Endothelial cell of umbilical vein (primary cell): ENCODE measurements around the gene TIGD1. TPM values are rescaled to one million over a fixed set of nuclear protein-coding genes. Genes with fewer than 3 reads are reported as not detected.

Experiments
- BruUV-seq: library from RNA; stranded (reverse); fragments of 400-500 nt; replicated peaks from 2 replicates; lab custom pipeline; 2021; lab: Mats Ljungman, UMichigan
- CTCF ChIA-PET: fragments of 300-600, 350-600 bp; sonication (Branson Sonifier 250); formaldehyde crosslinking; loops from one replicate; lab custom pipeline; 2021; ENCODE audit warnings: antibody characterized with exemption, inconsistent platforms; lab: Charles Lee
- POLR2A ChIA-PET: fragments of 300-600, 350-600 bp; sonication (Branson Sonifier 250); formaldehyde crosslinking; loops from one replicate; lab custom pipeline; 2021; ENCODE audit warnings: antibody characterized with exemption, inconsistent platforms; lab: Charles Lee
- DNase-seq: peaks from one replicate; pipeline ENCODE4 v3.0.0-alpha.2; 2011; ENCODE audit warnings: low read depth, low spot score
- FAIRE-seq: peaks from 2 replicates; lab custom pipeline; 2011; peaks lifted over from hg19 to GRCh38; lab: Jason Lieb, UNC
- H2AFZ ChIP-seq: 2 replicates; pipeline ENCODE4 v1.6.0; 2012; ENCODE audit warnings: low read depth, low read length, control low read depth, inconsistent platforms
- H3K27ac ChIP-seq: 2 replicates; pipeline ENCODE4 v1.5.1; 2011; ENCODE audit warnings: low read depth, mild to moderate bottlenecking, control low read depth, low read length, moderate library complexity; ENCODE audit not compliant: insufficient read depth
- H3K27me3 ChIP-seq, 2 experiments: 2 replicates each; pipeline versions ENCODE4 v1.6.0 to v1.6.1; 2011; ENCODE audit warnings: low read length in 2 of 2, mixed read lengths in 1 of 2; ENCODE audit not compliant: control insufficient read depth in 2 of 2, insufficient read depth in 2 of 2
- H3K36me3 ChIP-seq, 2 experiments: 2 replicates in 1 of 2; 3 replicates in 1 of 2; pipeline ENCODE4 v1.5.1; 2011; ENCODE audit warnings: low read length in 2 of 2, mild to moderate bottlenecking in 1 of 2, moderate library complexity in 1 of 2; ENCODE audit not compliant: control insufficient read depth in 2 of 2, insufficient read depth in 2 of 2; ENCODE audit errors: extremely low read depth in 1 of 2
- H3K4me1 ChIP-seq: 3 replicates; pipeline ENCODE4 v1.5.1; 2011; ENCODE audit warnings: mild to moderate bottlenecking, low read length; ENCODE audit not compliant: control insufficient read depth, insufficient read depth; ENCODE audit errors: extremely low read depth
- H3K4me2 ChIP-seq: 2 replicates; pipeline ENCODE4 v1.6.1; 2011; ENCODE audit warnings: low read length, control low read depth, mixed read lengths; ENCODE audit not compliant: insufficient read depth
- H3K4me3 ChIP-seq, 3 experiments: fragments of 200-600 bp in 1 of 3; sonication (generic), shearing (Covaris generic) in 1 of 3; replicated peaks in 1 of 3; 2 replicates each; pipeline ENCODE4 v1.5.1; 2011 to 2016; ENCODE audit warnings: control low read depth in 3 of 3, low read length in 3 of 3, mild to moderate bottlenecking in 2 of 3, inconsistent platforms in 1 of 3, low read depth in 1 of 3, moderate library complexity in 1 of 3; ENCODE audit not compliant: insufficient read depth in 1 of 3
- H3K79me2 ChIP-seq: 2 replicates; pipeline ENCODE4 v1.6.0; 2012; ENCODE audit warnings: low read length, inconsistent platforms; ENCODE audit not compliant: control insufficient read depth, insufficient read depth
- H3K9ac ChIP-seq: replicated peaks from 2 replicates; pipeline ENCODE3; 2011; ENCODE audit warnings: low read length, control low read depth; ENCODE audit not compliant: insufficient read depth; ENCODE audit errors: extremely low read depth
- H3K9me1 ChIP-seq: replicated peaks from 3 replicates; pipeline ENCODE4 v1.6.0; 2011; ENCODE audit warnings: mild to moderate bottlenecking, low read length; ENCODE audit not compliant: control insufficient read depth, insufficient read depth; ENCODE audit errors: extremely low read depth
- H3K9me3 ChIP-seq: replicated peaks from 2 replicates; pipeline ENCODE4 v1.5.1; 2012; ENCODE audit warnings: low read length, inconsistent platforms; ENCODE audit not compliant: control insufficient read depth, insufficient read depth
- H4K20me1 ChIP-seq: replicated peaks from 2 replicates; pipeline ENCODE3; 2011; ENCODE audit warnings: mild to moderate bottlenecking, low read length; ENCODE audit not compliant: control insufficient read depth, insufficient read depth; ENCODE audit errors: extremely low read depth
- EZH2 ChIP-seq: IDR thresholded peaks from 2 replicates; pipeline ENCODE4 v1.6.1; 2012; ENCODE audit warnings: borderline replicate concordance, low read depth, mild to moderate bottlenecking, moderate library complexity, low read length, inconsistent platforms; ENCODE audit not compliant: severe bottlenecking
- FOS ChIP-seq: IDR thresholded peaks from 2 replicates; pipeline ENCODE4 v1.6.1; 2011; ENCODE audit warnings: mild to moderate bottlenecking, low read length, moderate library complexity, borderline replicate concordance; ENCODE audit not compliant: insufficient read depth
- GATA2 ChIP-seq: IDR thresholded peaks from 2 replicates; pipeline ENCODE4 v1.7.0; 2011; ENCODE audit warnings: low read depth, mild to moderate bottlenecking, moderate library complexity, mixed read lengths, low read length; ENCODE audit not compliant: insufficient read length, insufficient read depth
- JUN ChIP-seq: IDR thresholded peaks from 2 replicates; pipeline ENCODE4 v1.6.1; 2011; ENCODE audit warnings: borderline replicate concordance, low read depth; ENCODE audit not compliant: insufficient read length, insufficient read depth
- MYC ChIP-seq: IDR thresholded peaks from one replicate; pipeline ENCODE4 v1.6.1; 2011; ENCODE audit warnings: mild to moderate bottlenecking, low read depth, low read length
- POLR2AphosphoS5 ChIP-seq: IDR thresholded peaks from 2 replicates; pipeline ENCODE4 v1.6.1; 2012; ENCODE audit warnings: low read depth, mild to moderate bottlenecking, control low read depth, low read length, moderate library complexity; ENCODE audit not compliant: insufficient read depth
- dilution Hi-C: fragments of 300-500 bp; cut with MboI; formaldehyde crosslinking; loops from one replicate; pipeline ENCODE4 v1.15.0; 2019; ENCODE audit warnings: low sequenced_read_pairs; ENCODE audit not compliant: extremely low pct_ligation_motif_present
- intact Hi-C: fragments of 100-400 bp; cut with micrococcal nuclease; formaldehyde crosslinking; loops from one replicate; pipeline ENCODE4 v1.10.0; 2022
- polyA plus RNA-seq, 4 experiments: library from polyadenylated mRNA; depleted of rRNA in 3 of 4; stranded (reverse) in 3 of 4; unstranded in 1 of 4; fragments of >200 nt; gene quantifications; 2 replicates each; pipeline versions ENCODE4 v1.2.1 to v1.2.3, GENCODE V29; 2011 to 2012; ENCODE audit warnings: missing spikeins in 1 of 4
- total RNA-seq: library from RNA; stranded (reverse); gene quantifications from 2 replicates; pipeline ENCODE4 v1.2.3, GENCODE V29; 2021
- TF ChIP-seq, protein P1 (sequence below), 2 donors: IDR thresholded peaks; 1 replicate in 1 of 2; 2 replicates in 1 of 2; pipeline ENCODE4 v1.5.1; 2011; ENCODE audit warnings: low read length in 2 of 2, mild to moderate bottlenecking in 2 of 2, moderate library complexity in 2 of 2, control low read depth in 1 of 2, inconsistent platforms in 1 of 2, low read depth in 1 of 2; ENCODE audit not compliant: insufficient read depth in 1 of 2; ENCODE audit errors: extremely low read depth in 1 of 2

Gene TIGD1
- total and polyA plus RNA-seq, 2 donors (not counting 3 experiments of a cell fraction or from before 2014, with no cell fraction given), result 1.6 to 3.3 TPM

DNA sequence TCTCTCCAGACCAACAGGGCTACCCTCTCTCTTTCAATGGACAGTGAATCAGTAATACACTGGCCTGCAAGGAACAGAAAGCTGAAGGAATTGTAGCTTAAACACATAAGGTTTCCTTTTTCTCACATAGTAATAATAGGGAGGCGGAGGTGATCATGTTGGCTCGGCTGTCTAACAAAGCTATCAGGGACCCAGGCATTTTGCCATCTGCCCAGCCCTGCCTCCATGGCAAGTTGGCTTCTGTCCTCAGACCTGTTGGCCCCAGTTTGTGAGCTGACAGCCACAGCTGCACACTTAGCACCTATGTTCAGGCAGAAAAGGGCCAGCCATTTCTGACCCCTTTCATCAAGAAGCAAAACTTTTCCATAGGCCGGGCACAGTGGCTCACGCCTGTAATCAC lies 12.9 kb downstream of the TIGD1 start:
- Histone ChIP-seq H3K27me3 (no peaks in the 10 kb centered on the region), H3K9me1 (no peaks in the 10 kb centered on the region), H3K9me3 (no peaks in the 10 kb centered on the region), H3K9ac (no peak overlapping the region), H3K79me2 (no peaks in the 10 kb centered on the region), H3K36me3 (no peaks in the 10 kb centered on the region), H3K4me1 (no peaks in the 10 kb centered on the region), H3K4me2 (no peak overlapping the region), H3K27ac (no peak overlapping the region), H2AFZ (no peak overlapping the region), H4K20me1 (no peaks in the 10 kb centered on the region), H3K4me3 (no peak overlapping the region)
- FAIRE-seq (no peak), DNase-seq (no peak)
- CTCF ChIA-PET, result interaction anchor here (0.7 kb wide), 1 partner anchor 13 kb away, joined by 5 read pairs; the partner anchor contains the start of genes EIF4E2 and TIGD1
- no TSS peak for BruUV-seq
- intact Hi-C loops, result no loop called here
- TF ChIP-seq EZH2 (no peak), POLR2AphosphoS5 (no peak), GATA2 (no peak), JUN (no peak)
- dilution Hi-C loops, result no loop called here
- POLR2A ChIA-PET, result interaction anchor here (0.7 kb wide), 1 partner anchor 34 kb away, joined by 3 read pairs; no protein-coding TSS in a partner anchor

DNA sequence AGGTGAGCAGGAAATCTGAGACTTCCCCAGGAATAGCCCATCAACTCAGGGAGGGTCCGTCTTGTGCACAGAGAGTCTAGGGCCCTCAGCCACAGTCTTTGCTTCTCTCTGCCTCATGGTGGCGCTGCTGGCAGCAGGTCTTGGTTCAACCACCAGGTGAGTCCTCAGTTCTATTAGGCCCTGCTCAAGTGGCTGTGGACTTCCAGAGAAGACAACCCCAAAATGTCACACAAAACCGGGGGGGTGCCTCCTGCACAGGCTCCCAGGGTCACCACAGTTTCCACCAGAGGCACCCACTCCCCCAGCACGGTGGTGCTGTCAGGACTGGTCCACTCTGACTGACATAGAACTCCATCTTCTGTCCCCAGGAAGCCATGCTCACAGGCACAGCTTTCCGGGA lies 13.3 kb downstream of the TIGD1 start:
- no peak overlapping the region for H3K27ac ChIP-seq
- H3K27me3 ChIP-seq, result no peaks in the 10 kb centered on the region
- ChIA-PET POLR2A (interaction anchor here (0.7 kb wide), 1 partner anchor 34 kb away, joined by 3 read pairs; no protein-coding TSS in a partner anchor), CTCF (no interaction called here)
- H3K4me2 ChIP-seq, result no peak overlapping the region
- no peaks in the 10 kb centered on the region for H3K36me3 ChIP-seq
- H4K20me1 ChIP-seq, result no peaks in the 10 kb centered on the region
- FAIRE-seq (no peak), DNase-seq (no peak)
- no peak overlapping the region for H3K4me3 ChIP-seq
- H3K79me2 ChIP-seq, result no peaks in the 10 kb centered on the region
- no peak overlapping the region for H3K9ac ChIP-seq
- TF ChIP-seq FOS (no peak), MYC (no peak), GATA2 (no peak)
- TF ChIP-seq, protein P1, sequence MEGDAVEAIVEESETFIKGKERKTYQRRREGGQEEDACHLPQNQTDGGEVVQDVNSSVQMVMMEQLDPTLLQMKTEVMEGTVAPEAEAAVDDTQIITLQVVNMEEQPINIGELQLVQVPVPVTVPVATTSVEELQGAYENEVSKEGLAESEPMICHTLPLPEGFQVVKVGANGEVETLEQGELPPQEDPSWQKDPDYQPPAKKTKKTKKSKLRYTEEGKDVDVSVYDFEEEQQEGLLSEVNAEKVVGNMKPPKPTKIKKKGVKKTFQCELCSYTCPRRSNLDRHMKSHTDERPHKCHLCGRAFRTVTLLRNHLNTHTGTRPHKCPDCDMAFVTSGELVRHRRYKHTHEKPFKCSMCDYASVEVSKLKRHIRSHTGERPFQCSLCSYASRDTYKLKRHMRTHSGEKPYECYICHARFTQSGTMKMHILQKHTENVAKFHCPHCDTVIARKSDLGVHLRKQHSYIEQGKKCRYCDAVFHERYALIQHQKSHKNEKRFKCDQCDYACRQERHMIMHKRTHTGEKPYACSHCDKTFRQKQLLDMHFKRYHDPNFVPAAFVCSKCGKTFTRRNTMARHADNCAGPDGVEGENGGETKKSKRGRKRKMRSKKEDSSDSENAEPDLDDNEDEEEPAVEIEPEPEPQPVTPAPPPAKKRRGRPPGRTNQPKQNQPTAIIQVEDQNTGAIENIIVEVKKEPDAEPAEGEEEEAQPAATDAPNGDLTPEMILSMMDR (IDR thresholded peaks at IDR 0.05; ENCODE audit: extremely low read depth in 1 of 2, insufficient read depth in 1 of 2, low read depth in 1 of 2, low read length in 2 of 2), result peak; percentile 25 to 57
- no peaks in the 10 kb centered on the region for H3K4me1 ChIP-seq
- H3K9me3 ChIP-seq, result no peaks in the 10 kb centered on the region
- intact Hi-C loops (no loop called here), dilution Hi-C loops (no loop called here)
- no peak overlapping the region for H2AFZ ChIP-seq
- H3K9me1 ChIP-seq, result no peaks in the 10 kb centered on the region
- BruUV-seq, result no TSS peak
